ENCODE data around the gene OMD. TPM values are rescaled to one million over a fixed set of nuclear protein-coding genes. Genes with fewer than 3 reads are reported as not detected.

The OMD gene
- total and polyA plus RNA-seq, 9 of the 15 experiments (the other 6 are each of a cell fraction or from before 2014, with no cell fraction given) = 0.21 TPM; not detected in 8

DNA sequence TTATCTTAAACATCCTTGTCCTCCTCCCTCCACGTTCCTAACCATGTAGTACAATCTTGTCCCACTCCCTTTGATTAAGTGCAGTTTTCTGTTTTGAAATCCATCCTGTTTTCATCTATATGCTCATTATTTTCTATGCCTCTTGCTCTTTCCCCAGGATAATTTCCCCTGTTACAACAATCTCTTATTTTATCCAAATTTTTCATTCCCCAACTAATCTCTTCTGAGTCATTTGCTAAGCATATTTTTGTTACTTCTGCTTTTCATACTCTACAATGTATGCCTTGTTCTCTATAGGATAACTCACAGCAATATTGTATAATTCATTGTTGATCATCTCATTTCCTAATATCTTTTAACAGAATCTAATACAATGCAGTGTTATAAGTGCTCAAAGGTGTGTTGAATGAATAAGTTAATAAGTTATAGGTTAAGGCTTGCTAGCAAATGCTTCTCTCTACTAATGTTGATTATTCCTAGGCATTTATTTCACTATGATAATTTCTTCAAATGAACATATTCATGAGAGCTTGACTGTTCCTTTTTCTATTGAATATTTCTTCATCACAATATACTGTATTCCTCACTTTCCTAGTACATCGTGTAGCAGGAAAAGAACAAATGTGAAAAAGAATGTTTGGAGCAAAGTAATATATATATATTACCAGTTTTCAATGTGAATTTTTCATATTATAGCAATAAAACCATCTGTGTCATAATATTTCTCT is 1.5 kb downstream of the OMD start:
- intact Hi-C loops (cut with micrococcal nuclease) (no loop called here), in situ Hi-C loops (cut with MboI) (no loop called here)
- Histone ChIP-seq H3K4me3 (no peak overlapping the region), H3K4me2 (ENCODE audit: insufficient read depth, low read length) (no peak overlapping the region), H4K20me1 (replicated peaks; ENCODE audit: control insufficient read depth, insufficient read depth, low read length) (no peaks in the 10 kb centered on the region), H3K9me1 (ENCODE audit: control insufficient read depth, insufficient read depth, low read length) (no peaks in the 10 kb centered on the region), H3K79me2 (ENCODE audit: control insufficient read depth, insufficient read depth, low read length) (no peaks in the 10 kb centered on the region), H3K4me1 (replicated peaks in 1 of 2; ENCODE audit: control insufficient read depth in 2 of 2, insufficient read depth in 2 of 2, low read length in 2 of 2) (no peaks in the 10 kb centered on the region), H3K9ac (ENCODE audit: insufficient read depth in 1 of 2, low read depth in 2 of 2, low read length in 2 of 2) (no peak overlapping the region), H3K9me3 (replicated peaks; ENCODE audit: control insufficient read depth, insufficient read depth, low read depth, low read length) (no peaks in the 10 kb centered on the region), H2AFZ (ENCODE audit: low read depth, low read length) (no peak overlapping the region), H3K27me3 (ENCODE audit: control insufficient read depth in 2 of 2, insufficient read depth in 2 of 2, low read length in 2 of 2) (no peaks in the 10 kb centered on the region), H3K27ac (ENCODE audit: extremely low read depth, low read depth, low read length) (no peak overlapping the region), H3K36me3 (ENCODE audit: control insufficient read depth, insufficient read depth, low read length) (no peaks in the 10 kb centered on the region)
- ChIA-PET POLR2A (no interaction called here), CTCF (ENCODE audit: low intra/inter-chr PET ratio) (interaction anchor here (0.5 kb wide), 1 partner anchor 47 kb away, joined by 3 read pairs; no protein-coding TSS in a partner anchor)
- WGBS (ENCODE audit: insufficient coverage, low coverage, missing lambda C conversion rate) = 30% methylated on average over 2 of the region's 2 CpGs
- ATAC-seq (no peak), DNase-seq (ENCODE audit: extremely low read depth in 1 of 4, low spot score in 3 of 4) (no peak), FAIRE-seq (peak; percentile 42)
- no TSS peak for BruUV-seq (replicated peaks)
- TF ChIP-seq TARDBP (IDR thresholded peaks at IDR 0.05) (no peak), TEAD1 (CRISPR knock-in tag; IDR thresholded peaks at IDR 0.05) (no peak), RFX1 (IDR thresholded peaks at IDR 0.05) (no peak), MEF2D (tag; conservative IDR thresholded peaks at IDR 0.05; ENCODE audit: low read depth) (no peak), MCM5 (IDR thresholded peaks at IDR 0.05; ENCODE audit: low read depth) (no peak), ZNF699 (CRISPR knock-in tag; IDR thresholded peaks at IDR 0.05; ENCODE audit: insufficient replicate concordance) (no peak), RBBP5 (IDR thresholded peaks at IDR 0.05; ENCODE audit: borderline replicate concordance, insufficient read depth, low read length, poor library complexity, severe bottlenecking) (no peak), ZNF165 (CRISPR knock-in tag; IDR thresholded peaks at IDR 0.05; ENCODE audit: borderline replicate concordance) (no peak), HDAC1 (IDR thresholded peaks at IDR 0.05) (no peak), ZNF780A (CRISPR knock-in tag; IDR thresholded peaks at IDR 0.05) (no peak), ARID1B (IDR thresholded peaks at IDR 0.05) (no peak), SIX5 (IDR thresholded peaks at IDR 0.05; ENCODE audit: borderline replicate concordance in 1 of 2, insufficient read depth in 1 of 2, low read depth in 1 of 2, low read length in 2 of 2) (no peak), NR2C2 (CRISPR knock-in tag; IDR thresholded peaks at IDR 0.05) (no peak), NR2C2 (tag; IDR thresholded peaks at IDR 0.05) (no peak), ZSCAN32 (CRISPR knock-in tag; IDR thresholded peaks at IDR 0.05) (no peak), ETV1 (tag; conservative IDR thresholded peaks at IDR 0.05; ENCODE audit: low read depth) (no peak), BHLHE40 (IDR thresholded peaks at IDR 0.05; ENCODE audit: low read length) (no peak), MAFG (tag; conservative IDR thresholded peaks at IDR 0.05) (no peak)
- TF ChIP-seq, protein P1, sequence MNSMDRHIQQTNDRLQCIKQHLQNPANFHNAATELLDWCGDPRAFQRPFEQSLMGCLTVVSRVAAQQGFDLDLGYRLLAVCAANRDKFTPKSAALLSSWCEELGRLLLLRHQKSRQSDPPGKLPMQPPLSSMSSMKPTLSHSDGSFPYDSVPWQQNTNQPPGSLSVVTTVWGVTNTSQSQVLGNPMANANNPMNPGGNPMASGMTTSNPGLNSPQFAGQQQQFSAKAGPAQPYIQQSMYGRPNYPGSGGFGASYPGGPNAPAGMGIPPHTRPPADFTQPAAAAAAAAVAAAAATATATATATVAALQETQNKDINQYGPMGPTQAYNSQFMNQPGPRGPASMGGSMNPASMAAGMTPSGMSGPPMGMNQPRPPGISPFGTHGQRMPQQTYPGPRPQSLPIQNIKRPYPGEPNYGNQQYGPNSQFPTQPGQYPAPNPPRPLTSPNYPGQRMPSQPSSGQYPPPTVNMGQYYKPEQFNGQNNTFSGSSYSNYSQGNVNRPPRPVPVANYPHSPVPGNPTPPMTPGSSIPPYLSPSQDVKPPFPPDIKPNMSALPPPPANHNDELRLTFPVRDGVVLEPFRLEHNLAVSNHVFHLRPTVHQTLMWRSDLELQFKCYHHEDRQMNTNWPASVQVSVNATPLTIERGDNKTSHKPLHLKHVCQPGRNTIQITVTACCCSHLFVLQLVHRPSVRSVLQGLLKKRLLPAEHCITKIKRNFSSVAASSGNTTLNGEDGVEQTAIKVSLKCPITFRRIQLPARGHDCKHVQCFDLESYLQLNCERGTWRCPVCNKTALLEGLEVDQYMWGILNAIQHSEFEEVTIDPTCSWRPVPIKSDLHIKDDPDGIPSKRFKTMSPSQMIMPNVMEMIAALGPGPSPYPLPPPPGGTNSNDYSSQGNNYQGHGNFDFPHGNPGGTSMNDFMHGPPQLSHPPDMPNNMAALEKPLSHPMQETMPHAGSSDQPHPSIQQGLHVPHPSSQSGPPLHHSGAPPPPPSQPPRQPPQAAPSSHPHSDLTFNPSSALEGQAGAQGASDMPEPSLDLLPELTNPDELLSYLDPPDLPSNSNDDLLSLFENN (IDR thresholded peaks at IDR 0.05; ENCODE audit: low read depth in 2 of 2, low read length in 2 of 2) = no peak
